Measurements from ENCODE around the gene ADAM19. TPM values are rescaled to one million over a fixed set of nuclear protein-coding genes. Genes with fewer than 3 reads are reported as not detected.

ADAM19 gene
- total RNA-seq, 2 experiments from 2014 or later, result 118 to 127 TPM

Other genes starting within 250 kb of the ADAM19 start
- gene NIPAL4, start 115.6 kb downstream of the ADAM19 start, total RNA-seq, result under 1 TPM; 0.10 to 0.17 TPM
- under 1 TPM in 1 of 2 experiments, not detected in 1; 0.10 TPM for gene SOX30, start 76.7 kb upstream of the ADAM19 start, total RNA-seq
- not detected for gene C5orf52, start 95.8 kb upstream of the ADAM19 start, total RNA-seq
- gene THG1L, start 155.6 kb upstream of the ADAM19 start, total RNA-seq, result 10 to 100 TPM; 10.8 to 13.9 TPM
- 1 to 10 TPM; 4.8 to 5.3 TPM for gene LSM11, start 167.9 kb upstream of the ADAM19 start, total RNA-seq

Measured in activated CD4-positive, alpha-beta T cell treated with anti-CD3 and anti-CD28 coated beads, Interleukin-2, amount 10 ng/mL, durations not matched to agents 7 days and 5 days (primary cell).